Measurements from ENCODE around the gene ST3GAL4. TPM values are rescaled to one million over a fixed set of nuclear protein-coding genes. Genes with fewer than 3 reads are reported as not detected.

The ST3GAL4 gene
- total RNA-seq, 1 experiment from 2014 or later, result 45.9 TPM

Small RNAs within 50 kb of the gene (small RNA-seq; reads per million reads assigned to genes)
- gene AP001318.3, result not detected

Other genes starting within 250 kb of the ST3GAL4 start
- 25.8 and 30.0 TPM in 2 replicates for gene RPUSD4, start 144.0 kb upstream of the ST3GAL4 start, total RNA-seq (2014; rRNA removed; shearing (Covaris generic))
- gene FAM118B, start 143.9 kb upstream of the ST3GAL4 start, total RNA-seq (2014; rRNA removed; shearing (Covaris generic)), result 25.9 and 26.5 TPM in 2 replicates
- gene SRPRA, start 86.8 kb upstream of the ST3GAL4 start, total RNA-seq (2014; rRNA removed; shearing (Covaris generic)), result 152 and 179 TPM in 2 replicates
- 43.1 and 49.2 TPM in 2 replicates for gene FOXRED1, start 86.5 kb upstream of the ST3GAL4 start, total RNA-seq (2014; rRNA removed; shearing (Covaris generic))
- gene TIRAP, start 72.6 kb upstream of the ST3GAL4 start, total RNA-seq (2014; rRNA removed; shearing (Covaris generic)), result 3.3 and 3.6 TPM in 2 replicates
- gene DCPS, start 51.6 kb upstream of the ST3GAL4 start, total RNA-seq (2014; rRNA removed; shearing (Covaris generic)), result 29.3 and 37.4 TPM in 2 replicates

Measured in HT1080 (cell line).